ENCODE data around the gene AASDH.
A peak's percentile ranks its signal among the peaks of the same experiment; 100 is the strongest.

Gene AASDH

GRCh38 chr4:56318555-56318954 lies 68.7 kb downstream of the AASDH start:
- no peak for DNase-seq (ENCODE audit: low read depth in 1 of 2, low spot score in 1 of 2)

GRCh38 chr4:56317749-56318148 lies 69.5 kb downstream of the AASDH start:
- DNase-seq (ENCODE audit: low read depth in 1 of 2, low spot score in 1 of 2) = no peak

- no peak for DNase-seq (ENCODE audit: low read depth in 1 of 2, low spot score in 1 of 2)
Observed at GRCh38 chr4:56316011-56316650, 71.2 kb downstream of the AASDH start.

GRCh38 chr4:56315543-56315942 lies 71.7 kb downstream of the AASDH start:
- DNase-seq (ENCODE audit: low read depth in 1 of 2, low spot score in 1 of 2) = no peak

GRCh38 chr4:56315041-56315440 lies 72.2 kb downstream of the AASDH start:
- no peak for DNase-seq (ENCODE audit: low read depth in 1 of 2, low spot score in 1 of 2)

- DNase-seq (ENCODE audit: low read depth in 1 of 2, low spot score in 1 of 2) = no peak
Observed at GRCh38 chr4:56314207-56314915, 72.9 kb downstream of the AASDH start.

- DNase-seq (ENCODE audit: low read depth in 1 of 2, low spot score in 1 of 2) = no peak
Observed at GRCh38 chr4:56313132-56313531, 74.2 kb downstream of the AASDH start.

- DNase-seq (ENCODE audit: low read depth in 1 of 2, low spot score in 1 of 2) = no peak
Observed at GRCh38 chr4:56311299-56311975, 75.9 kb downstream of the AASDH start.

- no peak for DNase-seq (ENCODE audit: low read depth in 1 of 2, low spot score in 1 of 2)
Observed at GRCh38 chr4:56310401-56311125, 76.7 kb downstream of the AASDH start.

- no peak for DNase-seq (ENCODE audit: low read depth in 1 of 2, low spot score in 1 of 2)
Observed at GRCh38 chr4:56308384-56308783, 78.9 kb downstream of the AASDH start.

GRCh38 chr4:56307423-56307822 lies 79.9 kb downstream of the AASDH start:
- no peak for DNase-seq (ENCODE audit: low read depth in 1 of 2, low spot score in 1 of 2)

- no peak for DNase-seq (ENCODE audit: low read depth in 1 of 2, low spot score in 1 of 2)
Observed at GRCh38 chr4:56305390-56305789, 81.9 kb downstream of the AASDH start.

- no peak for DNase-seq (ENCODE audit: low read depth in 1 of 2, low spot score in 1 of 2)
Observed at GRCh38 chr4:56303921-56304320, 83.4 kb downstream of the AASDH start.

- DNase-seq (ENCODE audit: low read depth in 1 of 2, low spot score in 1 of 2) = no peak
Observed at GRCh38 chr4:56302760-56303159, 84.5 kb downstream of the AASDH start.

- no peak for DNase-seq (ENCODE audit: low read depth in 1 of 2, low spot score in 1 of 2)
Observed at GRCh38 chr4:56301997-56302496, 85.2 kb downstream of the AASDH start.

- peak; percentile 17 to 34 for DNase-seq (ENCODE audit: low read depth in 1 of 2, low spot score in 1 of 2)
Observed at GRCh38 chr4:56301181-56301996, 85.9 kb downstream of the AASDH start.

- DNase-seq (ENCODE audit: low read depth in 1 of 2, low spot score in 1 of 2) = no peak
Observed at GRCh38 chr4:56298236-56298635, 89.1 kb downstream of the AASDH start.

- no peak for DNase-seq (ENCODE audit: low read depth in 1 of 2, low spot score in 1 of 2)
Observed at GRCh38 chr4:56297776-56298175, 89.5 kb downstream of the AASDH start.

- no peak for DNase-seq (ENCODE audit: low read depth in 1 of 2, low spot score in 1 of 2)
Observed at GRCh38 chr4:56296526-56296925, 90.8 kb downstream of the AASDH start.

- DNase-seq (ENCODE audit: low read depth in 1 of 2, low spot score in 1 of 2) = no peak
Observed at GRCh38 chr4:56293121-56293520, 94.2 kb downstream of the AASDH start.

GRCh38 chr4:56289934-56290333 lies 97.4 kb downstream of the AASDH start:
- DNase-seq (ENCODE audit: low read depth in 1 of 2, low spot score in 1 of 2) = no peak

Measured in stimulated activated CD4-positive, alpha-beta T cell treated with anti-CD3 and anti-CD28 coated beads, Interleukin-15, amount 100 ng/mL, for 1 hour (primary cell).